ENCODE measurements around the gene AHCYL2.

DNA sequence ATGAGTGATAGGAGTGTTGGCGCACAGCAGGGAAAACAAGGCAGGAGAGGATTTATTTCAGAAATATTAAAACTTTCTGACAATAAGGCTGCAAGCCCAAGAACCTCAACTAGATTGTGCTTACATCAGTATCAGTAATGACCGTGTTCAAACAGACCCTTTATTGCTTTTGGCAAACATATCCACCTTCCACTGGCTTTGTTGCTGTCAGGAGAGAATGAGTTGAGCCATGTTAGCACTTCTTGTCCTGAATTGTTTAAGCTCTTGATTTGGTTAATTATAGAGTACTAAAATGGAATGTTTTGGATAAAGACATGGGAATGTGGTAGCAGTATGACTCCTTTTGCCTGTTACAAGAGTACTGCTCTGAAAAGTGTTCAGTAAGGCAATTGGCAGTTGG is 3.8 kb downstream of the AHCYL2 start:
- TF ChIP-seq FOXM1 (IDR thresholded peaks at IDR 0.05; ENCODE audit: borderline replicate concordance) (no peak), BHLHE40 (IDR thresholded peaks at IDR 0.05; ENCODE audit: borderline replicate concordance) (no peak), SP1 (IDR thresholded peaks at IDR 0.05) (no peak)

All from HEK293T (cell line).